ENCODE data around the gene SPOUT1.
"Not testable (repeated sequence)": the region's sequence is repeated elsewhere in the genome, so short reads cannot be mapped to it uniquely, and the experiment has no call there.

The SPOUT1 gene, protein sequence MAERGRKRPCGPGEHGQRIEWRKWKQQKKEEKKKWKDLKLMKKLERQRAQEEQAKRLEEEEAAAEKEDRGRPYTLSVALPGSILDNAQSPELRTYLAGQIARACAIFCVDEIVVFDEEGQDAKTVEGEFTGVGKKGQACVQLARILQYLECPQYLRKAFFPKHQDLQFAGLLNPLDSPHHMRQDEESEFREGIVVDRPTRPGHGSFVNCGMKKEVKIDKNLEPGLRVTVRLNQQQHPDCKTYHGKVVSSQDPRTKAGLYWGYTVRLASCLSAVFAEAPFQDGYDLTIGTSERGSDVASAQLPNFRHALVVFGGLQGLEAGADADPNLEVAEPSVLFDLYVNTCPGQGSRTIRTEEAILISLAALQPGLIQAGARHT

DNA sequence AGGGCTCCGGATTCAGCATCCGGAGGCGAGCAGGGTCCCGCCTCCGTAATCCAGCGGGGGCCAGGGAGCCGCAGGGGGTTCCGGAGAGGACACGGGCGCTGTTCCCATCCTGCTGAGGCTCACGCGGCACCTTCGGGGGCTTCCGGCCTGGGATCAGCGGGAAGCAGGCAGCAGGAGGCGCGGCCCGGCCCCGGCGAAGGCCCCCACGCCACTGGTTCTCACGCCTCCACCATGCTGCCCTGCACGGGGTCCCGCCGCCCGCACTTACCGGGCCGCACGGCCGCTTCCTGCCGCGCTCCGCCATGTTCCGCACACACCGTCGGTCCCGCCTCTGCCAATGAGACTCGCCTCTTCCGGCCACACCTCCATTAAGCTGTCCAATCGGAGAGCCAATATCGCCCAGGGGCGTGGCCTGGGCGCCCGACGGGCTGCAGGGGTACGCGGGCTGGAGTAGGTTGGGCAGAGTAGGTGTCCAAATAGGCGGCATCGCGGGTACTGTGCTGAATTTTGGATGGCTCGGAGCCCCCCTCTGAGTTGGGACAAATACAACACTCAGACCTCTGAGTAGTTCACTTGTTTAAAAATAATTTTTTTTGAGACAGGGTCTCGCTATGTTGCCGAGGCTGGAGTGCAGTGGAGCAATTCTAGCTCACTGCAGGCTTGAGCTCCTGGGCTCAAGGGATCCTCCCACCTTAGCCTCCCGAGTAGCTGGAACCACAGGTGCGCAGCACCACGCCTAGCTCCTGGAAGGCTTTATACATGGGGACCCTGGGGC is at the start of gene SPOUT1:
Gene SPOUT1, minus strand, starts transcription at position 318 of the 775 bp plus-strand sequence. Its CDS starts 14 bp downstream, at position 304.
- peak; percentile 97 for DNase-seq (ENCODE audit: low read depth, low spot score)

DNA sequence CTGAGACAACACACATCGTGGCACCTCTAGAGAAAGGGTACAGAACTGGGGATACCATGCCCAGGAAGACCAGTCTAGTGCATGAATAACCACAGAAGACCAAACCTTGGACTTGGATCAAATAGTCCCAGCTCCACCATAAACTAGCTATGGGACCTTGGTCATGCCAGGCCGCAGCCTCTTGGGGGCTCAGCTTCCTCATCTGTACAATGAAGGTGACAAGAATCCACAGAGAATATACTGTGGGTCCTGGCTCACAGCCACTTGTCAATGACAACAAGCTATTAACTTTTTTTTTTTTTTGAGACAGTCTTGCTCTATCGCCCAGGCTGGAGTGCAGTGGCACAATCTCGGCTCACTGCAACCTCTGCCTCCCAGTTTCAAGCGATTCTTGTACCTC is 48.3 kb upstream of the SPOUT1 start:
- no peak for DNase-seq (ENCODE audit: low read depth, low spot score)

DNA sequence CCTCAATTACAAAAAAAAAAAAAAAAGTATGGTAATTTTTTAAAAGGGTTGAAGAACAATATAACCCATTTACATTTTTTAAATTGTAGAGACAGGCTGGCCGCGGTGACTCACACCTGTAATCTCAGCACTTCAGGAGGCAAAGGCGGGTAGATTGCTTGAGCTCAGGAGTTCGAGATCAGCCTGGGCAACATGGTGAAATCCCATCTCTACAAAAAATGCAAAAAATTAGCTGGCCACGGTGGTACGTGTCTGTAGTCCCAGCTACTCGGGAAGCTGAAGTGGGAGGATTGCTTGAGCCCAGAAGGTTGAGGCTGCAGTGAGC is 41.3 kb upstream of the SPOUT1 start:
- DNase-seq (ENCODE audit: low read depth, low spot score), result not testable (repeated sequence)

DNA sequence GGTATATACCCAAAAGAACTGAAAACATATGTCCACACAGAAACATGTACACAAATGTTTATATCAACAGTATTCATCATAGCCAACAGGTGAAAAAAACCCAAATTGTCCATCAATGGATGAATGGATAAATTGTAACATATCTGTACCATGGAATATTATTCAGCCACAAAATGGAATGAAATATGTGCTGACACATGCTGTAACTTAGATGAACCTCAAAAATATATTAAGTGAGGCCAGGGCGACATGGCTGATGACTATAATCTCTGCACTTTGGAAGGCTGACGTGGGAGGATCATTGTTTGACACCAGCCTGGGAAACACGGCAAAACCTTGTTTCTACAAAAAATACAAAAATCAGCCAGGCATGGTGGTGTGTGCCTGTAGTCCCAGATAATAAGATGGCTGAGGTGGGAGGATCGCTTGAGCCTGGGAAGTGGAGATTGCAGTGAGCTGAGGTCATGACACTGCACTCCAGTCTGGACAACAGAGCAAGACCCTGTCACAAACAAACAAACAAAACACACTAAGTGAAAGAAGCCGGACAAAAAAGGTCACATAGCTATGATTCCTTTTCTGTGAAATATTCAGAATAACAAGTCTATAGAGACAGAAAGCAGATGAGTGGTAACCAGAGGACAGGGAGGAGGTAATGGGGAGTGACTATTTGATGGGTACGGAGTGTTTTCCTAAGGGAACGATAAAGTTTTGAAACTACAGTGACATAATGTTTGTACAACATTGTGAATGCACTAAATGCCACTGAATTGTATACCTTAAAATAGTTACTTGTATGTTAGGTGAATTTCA is 40.7 kb upstream of the SPOUT1 start:
- DNase-seq (ENCODE audit: low read depth, low spot score), result no peak

DNA sequence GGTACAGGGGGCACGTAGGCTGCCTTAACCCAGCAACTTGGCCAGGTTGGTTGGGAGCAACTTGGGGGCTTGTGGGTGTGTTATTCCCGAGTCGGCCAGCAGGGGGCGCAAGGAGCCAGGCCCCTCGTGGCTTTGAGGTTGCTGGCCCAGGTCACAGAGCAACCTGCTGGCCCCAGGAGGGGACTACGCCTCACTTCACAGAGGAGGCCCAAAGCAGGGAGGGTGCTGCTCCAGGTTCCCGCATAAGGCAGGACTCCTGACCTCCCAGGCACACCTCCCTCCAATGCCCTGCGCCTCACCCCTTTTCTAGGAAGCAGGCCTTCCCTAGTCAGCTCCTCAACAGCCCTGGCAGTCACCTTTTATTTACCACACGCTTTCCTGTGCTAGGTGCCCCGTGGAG is 34.1 kb upstream of the SPOUT1 start:
- peak; percentile 73 for DNase-seq (ENCODE audit: low read depth, low spot score)

DNA sequence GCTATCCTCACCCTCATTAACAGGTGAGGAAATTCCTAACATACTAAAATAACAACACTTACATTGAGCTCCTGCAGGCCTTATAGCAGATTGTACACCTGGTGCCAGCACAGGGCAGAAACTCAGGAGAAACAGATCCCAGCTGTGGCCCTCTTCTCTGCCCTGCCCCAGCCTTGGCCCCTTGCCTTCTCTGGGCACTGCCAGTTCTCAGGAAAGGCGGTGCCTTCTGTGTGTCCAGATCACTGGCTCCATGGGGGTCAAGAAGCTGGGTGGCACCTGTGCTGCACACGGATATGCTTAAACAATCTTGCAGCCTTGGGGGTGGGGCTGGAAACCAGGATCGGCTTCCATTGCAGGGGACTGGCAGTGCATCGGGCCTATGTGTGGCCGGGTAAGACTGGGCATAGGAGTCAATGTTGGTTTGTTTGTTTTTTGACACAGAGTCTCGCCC is 32.8 kb upstream of the SPOUT1 start:
- DNase-seq (ENCODE audit: low read depth, low spot score), result no peak

DNA sequence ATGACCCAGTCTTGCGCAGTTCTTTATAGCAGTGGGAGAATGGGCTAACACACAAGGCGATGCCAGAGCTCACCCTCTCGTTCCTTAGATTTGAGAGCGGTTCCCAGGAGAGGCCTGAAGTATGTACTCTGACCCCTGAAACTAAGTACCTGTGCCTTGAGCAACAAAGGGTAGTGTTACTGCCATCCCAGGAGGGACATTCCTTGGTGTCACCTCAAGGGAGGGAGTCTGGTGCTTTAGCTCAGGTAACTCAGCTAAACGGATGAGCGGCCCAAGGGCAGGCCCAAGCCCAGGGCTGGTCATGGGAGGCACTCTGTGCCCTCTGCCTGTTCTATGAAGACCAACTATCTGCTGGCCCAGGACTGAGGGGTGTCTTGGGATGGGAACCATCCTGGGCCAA is 31.9 kb upstream of the SPOUT1 start:
- no peak for DNase-seq (ENCODE audit: low read depth, low spot score)

DNA sequence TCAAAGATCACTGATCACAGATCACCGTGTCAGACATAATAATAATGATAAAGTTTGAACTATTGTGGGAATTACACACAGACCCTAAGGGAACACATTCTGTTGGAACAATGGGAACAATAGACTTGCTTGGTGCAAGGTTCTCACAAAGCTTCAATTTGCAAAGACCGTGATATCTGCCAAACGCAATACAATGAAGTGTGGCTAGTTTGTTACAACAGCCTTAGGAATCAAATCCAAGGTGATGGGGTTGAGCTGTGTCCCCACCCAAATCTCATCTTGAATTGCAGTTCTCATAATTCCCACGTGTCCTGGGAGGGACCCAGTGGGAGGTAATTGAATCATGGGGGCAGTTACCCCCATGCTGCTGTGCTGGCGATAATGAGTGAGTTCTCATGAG is 31.3 kb upstream of the SPOUT1 start:
- no peak for DNase-seq (ENCODE audit: low read depth, low spot score)

DNA sequence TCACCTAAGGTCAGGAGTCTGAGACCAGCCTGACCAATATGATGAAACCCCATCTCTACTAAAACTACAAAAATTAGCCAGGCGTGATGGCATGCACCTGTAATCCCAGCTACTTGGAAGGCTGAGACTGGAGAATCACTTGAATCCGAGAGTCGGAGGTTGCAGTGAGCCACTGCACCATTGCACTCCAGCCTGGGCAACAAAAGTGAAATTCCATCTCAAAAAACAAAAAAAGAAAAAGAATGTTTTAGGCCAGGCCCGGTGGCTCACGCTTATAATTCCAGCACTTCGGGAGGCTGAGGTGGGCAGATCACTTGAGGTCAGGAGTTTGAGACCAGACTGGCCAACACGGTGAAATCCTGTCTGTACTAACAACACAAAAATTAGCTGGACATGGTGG is 28.9 kb upstream of the SPOUT1 start:
- not testable (repeated sequence) for DNase-seq (ENCODE audit: low read depth, low spot score)

DNA sequence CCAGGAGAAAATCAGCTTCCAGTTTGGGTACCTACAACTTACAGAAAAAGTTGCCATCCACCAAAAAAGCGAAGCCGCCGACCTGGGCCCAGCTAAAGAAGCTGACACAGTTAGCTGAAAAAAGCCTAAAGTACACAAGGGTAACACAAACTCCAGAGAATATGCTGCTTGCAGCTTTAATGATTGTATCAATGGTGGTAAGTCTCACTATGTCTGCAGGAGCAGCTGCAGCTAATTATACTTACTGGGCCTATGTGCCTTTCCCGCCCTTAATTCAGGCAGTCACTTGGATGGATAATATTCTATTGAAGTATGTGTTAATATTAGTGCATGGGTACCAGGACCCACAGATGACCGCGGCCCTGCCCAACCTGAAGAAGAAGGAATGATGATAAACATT is 24.9 kb upstream of the SPOUT1 start:
- not testable (repeated sequence) for DNase-seq (ENCODE audit: low read depth, low spot score)

DNA sequence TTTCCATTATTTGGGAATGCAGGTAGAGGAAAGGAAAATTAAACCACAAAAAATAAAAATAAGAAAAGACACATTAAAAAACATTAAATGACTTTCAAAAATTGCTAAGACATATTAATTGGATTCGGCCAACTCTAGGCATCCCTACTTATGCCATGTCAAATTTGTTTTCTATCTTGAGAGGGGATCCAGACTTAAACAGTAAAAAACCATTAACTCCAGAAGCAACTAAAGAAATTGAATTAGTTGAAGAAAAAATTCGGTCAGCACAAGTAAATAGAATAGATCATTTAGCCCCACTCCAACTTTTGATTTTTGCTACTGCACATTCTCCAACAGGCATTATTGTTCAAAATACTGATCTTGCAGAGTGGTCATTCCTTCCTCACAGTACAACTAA is 23.1 kb upstream of the SPOUT1 start:
- DNase-seq (ENCODE audit: low read depth, low spot score), result not testable (repeated sequence)

DNA sequence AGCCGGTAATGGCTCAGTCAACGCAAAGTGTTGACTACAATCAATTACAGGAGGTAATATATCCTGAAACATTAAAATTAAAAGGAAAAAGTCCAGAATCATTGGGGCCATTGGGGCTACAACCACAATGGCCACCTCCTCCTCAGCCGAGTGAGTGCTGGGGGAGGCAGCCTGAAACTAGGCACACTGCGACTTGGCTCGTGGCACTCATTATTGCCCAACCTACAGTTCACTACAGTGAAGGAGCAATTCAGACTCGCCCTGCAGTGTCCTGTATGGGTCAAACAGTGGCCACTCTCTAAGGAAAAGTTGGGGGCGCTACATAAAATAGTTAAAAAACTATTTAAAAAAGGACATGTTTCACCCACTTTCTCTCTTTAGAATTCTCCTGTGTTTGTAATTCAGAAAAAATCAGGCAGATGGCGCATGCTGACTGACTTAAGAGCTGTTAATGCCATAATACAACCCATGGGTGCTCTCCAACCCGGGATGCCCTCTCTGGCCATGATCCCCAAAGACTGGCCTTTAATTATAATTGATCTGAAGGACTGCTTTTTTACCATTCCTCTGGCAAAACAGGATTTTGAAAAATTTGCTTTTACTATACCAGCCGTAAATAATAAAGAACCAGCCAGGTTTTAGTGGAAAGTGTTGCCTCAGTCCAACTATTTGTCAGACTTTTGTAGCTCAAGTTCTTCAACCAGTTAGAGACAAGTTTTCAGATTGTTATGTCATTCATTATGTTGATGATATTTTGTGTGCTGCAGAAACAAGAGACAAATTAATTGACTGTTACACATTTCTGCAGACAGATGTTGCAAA is 22.4 kb upstream of the SPOUT1 start:
- DNase-seq (ENCODE audit: low read depth, low spot score), result peak; percentile 46

DNA sequence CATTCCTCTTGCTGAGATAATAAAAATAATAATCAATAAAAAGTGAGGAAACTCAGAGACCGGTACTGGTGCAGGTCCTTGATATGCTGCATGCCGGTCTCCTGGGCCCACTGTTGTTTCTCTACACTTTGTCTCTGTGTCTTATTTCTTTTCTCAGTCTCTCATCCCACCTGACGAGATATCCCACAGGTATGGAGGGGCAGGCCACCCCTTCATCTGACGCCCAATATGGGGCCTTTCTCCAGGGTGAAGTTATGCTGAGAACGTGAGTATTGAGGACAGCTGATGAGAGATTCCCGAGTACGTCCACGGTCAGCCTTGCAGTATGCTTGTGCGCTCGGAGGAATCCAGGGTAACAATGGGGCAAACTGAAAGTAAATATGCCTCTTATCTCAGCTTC is 21.4 kb upstream of the SPOUT1 start:
- not testable (repeated sequence) for DNase-seq (ENCODE audit: low read depth, low spot score)

DNA sequence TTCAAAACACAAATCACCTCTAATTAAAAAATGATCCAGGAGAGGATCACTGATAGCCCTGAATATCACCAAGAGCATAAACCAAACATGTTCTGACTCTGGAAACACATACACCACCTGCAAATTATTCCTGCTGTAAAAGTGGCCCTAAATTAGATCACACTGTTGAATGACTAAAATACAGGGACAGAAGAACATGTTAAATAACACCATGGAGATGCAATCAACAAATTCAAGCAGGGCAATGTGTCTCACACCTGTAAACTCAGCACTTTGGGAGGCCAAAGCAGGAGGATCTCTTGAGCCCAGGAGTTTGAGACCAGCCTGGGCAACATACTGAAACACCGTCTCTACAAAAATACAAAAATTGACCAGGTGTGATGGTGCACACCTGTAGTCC is 18.2 kb upstream of the SPOUT1 start:
- no peak for DNase-seq (ENCODE audit: low read depth, low spot score)

DNA sequence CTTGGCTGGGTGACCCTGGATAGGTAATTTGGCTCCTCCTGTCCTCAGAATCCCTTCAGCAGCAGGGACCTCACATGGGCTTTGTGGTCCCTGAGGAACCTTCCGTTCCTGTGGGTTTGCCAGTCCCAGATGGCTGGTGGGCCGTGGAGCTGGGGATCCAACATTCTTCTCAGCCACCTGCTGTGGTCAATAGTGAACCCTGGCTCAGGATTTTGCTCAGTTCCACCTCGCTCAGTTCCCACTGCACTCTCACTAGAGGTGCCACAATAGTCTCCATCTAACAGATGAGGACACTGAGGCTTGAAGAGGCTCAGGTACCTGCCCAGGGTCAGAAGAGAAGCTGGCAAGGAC is 17.1 kb upstream of the SPOUT1 start:
- no peak for DNase-seq (ENCODE audit: low read depth, low spot score)

DNA sequence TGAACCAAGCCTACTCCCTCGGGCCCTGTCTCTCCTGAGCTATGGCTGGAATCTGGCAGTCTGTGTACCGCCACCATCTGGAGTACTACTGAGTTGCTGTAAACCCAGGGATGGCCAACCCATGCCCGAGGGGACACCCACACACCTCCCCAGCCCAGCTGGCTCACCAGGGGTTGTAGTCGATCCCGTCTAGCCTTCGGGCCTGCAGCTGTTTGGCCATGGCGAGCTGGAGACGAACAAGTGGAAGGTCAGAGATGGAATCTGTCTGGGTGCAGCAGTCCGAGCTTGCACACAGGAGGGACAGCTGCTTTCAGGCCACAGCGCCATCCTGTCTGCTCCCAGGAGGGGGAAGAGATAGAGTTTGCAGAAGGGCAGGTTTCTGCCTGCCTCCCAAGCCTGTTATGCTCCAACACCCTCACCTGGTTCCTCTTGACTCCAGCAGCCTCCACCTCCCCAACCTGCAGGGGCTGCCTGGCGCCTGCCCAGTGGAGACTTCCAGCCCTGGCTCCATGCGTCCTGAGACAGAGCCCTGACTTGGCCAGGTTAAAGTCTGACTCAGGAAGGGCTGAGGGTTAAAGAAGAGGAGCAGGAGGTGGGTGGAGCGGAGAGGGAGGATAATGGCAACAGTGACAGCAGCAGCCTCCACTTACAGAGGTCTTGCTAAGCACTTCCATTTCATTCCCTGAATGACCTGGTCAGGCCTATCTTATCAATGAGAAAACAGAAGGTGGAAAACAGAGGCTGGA is 15.8 kb upstream of the SPOUT1 start:
- DNase-seq (ENCODE audit: low read depth, low spot score), result no peak

DNA sequence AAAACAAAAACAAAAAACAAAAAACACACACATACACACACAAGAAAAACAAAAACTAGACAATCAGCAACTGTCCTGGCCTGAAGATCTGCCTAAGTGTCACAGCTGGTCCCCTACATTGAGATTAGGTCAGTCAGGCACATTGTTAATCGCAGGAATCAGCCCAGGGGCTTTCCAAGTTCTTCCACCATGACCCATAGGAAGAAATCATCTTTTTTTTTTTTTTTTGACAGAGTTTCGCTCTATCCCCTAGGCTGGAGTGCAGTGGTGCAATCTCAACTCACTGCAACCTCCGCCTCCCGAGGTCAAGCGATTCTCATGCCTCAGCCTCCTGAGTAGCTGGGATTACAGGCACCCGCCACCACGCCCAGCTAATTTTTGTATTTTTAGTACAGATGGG is 13.6 kb upstream of the SPOUT1 start:
- DNase-seq (ENCODE audit: low read depth, low spot score), result not testable (repeated sequence)

DNA sequence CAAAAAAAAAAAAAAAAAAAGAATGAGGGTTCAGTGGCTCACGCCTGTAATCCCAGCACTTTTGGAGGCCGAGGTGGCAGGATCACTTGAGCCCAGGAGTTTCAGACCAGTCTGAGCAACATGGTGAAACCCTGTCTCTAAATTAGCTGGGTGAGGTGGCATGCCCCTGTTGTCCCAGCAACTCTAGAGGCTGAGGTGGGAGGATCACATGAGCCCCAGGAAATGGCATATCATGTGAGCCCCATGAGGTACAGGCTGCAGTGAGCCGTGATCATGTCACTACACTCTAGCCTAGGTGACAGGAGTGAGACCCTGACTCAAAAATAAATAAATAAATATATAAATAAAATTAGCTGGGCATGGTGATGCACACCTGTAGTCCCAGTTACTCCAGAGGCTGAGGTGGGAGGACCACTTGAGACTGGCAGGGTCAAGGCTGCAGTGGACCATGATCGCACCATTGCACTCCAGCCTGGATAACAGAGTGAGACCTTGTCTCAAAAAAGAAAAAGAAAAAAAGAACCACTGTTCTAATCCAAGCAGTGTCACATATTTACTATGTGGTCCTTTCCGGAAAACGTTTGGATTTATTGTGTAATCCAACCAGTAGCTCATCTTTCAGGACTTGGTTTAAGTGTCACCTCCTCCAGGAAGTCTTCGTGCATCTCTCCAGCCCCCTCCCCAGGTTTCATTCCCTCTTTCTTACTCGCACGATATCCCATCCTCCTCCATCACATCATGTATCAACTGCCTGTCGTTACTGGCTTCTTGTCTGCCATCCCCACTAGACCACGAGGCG is 12.3 kb upstream of the SPOUT1 start:
- DNase-seq (ENCODE audit: low read depth, low spot score), result no peak

DNA sequence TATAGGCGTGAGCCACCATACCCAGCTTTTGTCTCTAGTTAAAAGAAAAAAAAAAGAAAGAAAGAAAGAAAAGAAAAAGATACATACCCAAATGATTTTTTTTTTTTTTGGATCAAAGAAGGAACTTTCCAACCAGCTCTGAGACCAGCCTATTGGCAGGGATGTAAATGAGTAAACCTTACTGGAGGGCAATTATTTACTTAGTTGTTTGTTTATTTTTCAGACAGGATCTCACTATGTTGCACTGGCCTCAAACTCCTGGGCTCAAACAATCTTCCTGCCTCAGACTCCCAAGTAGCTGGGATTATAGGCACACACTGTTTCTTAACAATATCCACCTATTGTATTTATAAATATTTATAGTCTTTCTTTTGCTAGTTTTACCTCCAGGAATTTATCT is 10.9 kb upstream of the SPOUT1 start:
- no peak for DNase-seq (ENCODE audit: low read depth, low spot score)

DNA sequence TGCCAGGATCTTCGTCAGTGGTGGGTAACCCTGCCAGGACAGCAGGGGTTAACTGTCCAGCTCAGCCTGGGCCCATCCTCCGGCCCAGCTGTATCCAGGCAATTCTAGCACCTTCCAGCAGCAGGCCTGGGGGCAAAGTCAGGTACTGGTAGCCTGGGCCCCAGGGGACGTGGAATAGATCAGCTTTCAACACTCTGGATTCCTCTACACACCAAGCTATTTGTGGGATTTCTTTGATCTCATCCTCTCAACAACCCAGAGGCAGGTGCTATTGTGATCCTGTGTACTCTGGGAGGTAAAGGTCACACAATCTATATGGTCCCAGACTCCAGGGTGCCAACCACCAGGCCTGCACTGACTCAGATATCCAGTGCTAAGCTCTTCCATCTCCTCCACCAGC is 8.7 kb upstream of the SPOUT1 start:
- DNase-seq (ENCODE audit: low read depth, low spot score), result no peak

All from astrocyte of the hippocampus (primary cell).